ENCODE measurements around the gene CCNF.
"Not testable (repeated sequence)": the region's sequence is repeated elsewhere in the genome, so short reads cannot be mapped to it uniquely, and the experiment has no call there.

The CCNF gene

GRCh38 chr16:2429034-2429770 lies at the start of gene CCNF:
CCNF (plus strand) TSS chr16:2429447; CDS start chr16:2429482, 35 bp downstream.
- DNase-seq (ENCODE audit: extremely low spot score) = peak; percentile 100
- TF ChIP-seq CTCF (IDR thresholded peaks at IDR 0.05; ENCODE audit: control extremely low read depth, extremely low read depth, low read depth, missing control alignments) = no peak
- ChIA-PET POLR2A (interaction anchor here (0.5 to 0.6 kb wide), 2 partner anchors 15 to 16 kb away, joined by 3 read pairs; no protein-coding TSS in a partner anchor), CTCF (interaction anchor here (0.7 to 3.0 kb wide), 13 partner anchors 11 to 235 kb away, joined by 3 to 17 read pairs (median 4); no protein-coding TSS in a partner anchor)

DNA sequence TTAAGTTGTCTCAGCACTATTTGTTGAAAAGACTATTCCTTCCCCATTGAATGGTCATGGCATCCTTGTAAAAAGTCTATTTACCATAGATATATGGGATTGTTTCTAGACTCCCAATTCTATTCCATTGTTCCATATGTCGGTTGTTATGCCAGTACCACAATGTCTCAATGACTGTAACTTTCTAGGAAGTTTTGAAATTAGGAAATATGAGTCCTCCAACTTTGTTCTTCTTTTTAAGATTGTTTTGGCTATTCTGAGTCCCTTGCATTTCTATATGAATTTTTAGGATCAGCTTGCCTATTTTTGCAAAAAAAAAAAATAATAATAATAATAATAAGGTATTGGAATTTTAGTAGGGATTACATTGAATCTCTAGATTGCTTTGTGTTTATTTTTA lies 45.7 kb upstream of the CCNF start:
- DNase-seq (ENCODE audit: extremely low spot score) = no peak
- no peak for TF ChIP-seq CTCF (IDR thresholded peaks at IDR 0.05; ENCODE audit: control extremely low read depth, extremely low read depth, low read depth, missing control alignments)
- ChIA-PET POLR2A (no interaction called here), CTCF (no interaction called here)

- POLR2A ChIA-PET = no interaction called here
- TF ChIP-seq CTCF (IDR thresholded peaks at IDR 0.05; ENCODE audit: control extremely low read depth, extremely low read depth, low read depth, missing control alignments) = no peak
- CTCF ChIA-PET = no interaction called here
- no peak for DNase-seq (ENCODE audit: extremely low spot score)
Observed at GRCh38 chr16:2384426-2384825, 44.8 kb upstream of the CCNF start.

GRCh38 chr16:2385190-2385836 lies 43.9 kb upstream of the CCNF start:
- ChIA-PET CTCF (no interaction called here), POLR2A (no interaction called here)
- no peak for TF ChIP-seq CTCF (IDR thresholded peaks at IDR 0.05; ENCODE audit: control extremely low read depth, extremely low read depth, low read depth, missing control alignments)
- no peak for DNase-seq (ENCODE audit: extremely low spot score)

GRCh38 chr16:2385982-2386381 lies 43.3 kb upstream of the CCNF start:
- CTCF ChIA-PET; DNase-seq (ENCODE audit: extremely low spot score); POLR2A ChIA-PET: not testable (repeated sequence)

- TF ChIP-seq CTCF (IDR thresholded peaks at IDR 0.05; ENCODE audit: control extremely low read depth, extremely low read depth, low read depth, missing control alignments) = no peak
- ChIA-PET CTCF (no interaction called here), POLR2A (no interaction called here)
- DNase-seq (ENCODE audit: extremely low spot score) = no peak
Observed at GRCh38 chr16:2386990-2387389, 42.3 kb upstream of the CCNF start.
